ENCODE results near the gene SMG6.

Gene SMG6

DNA sequence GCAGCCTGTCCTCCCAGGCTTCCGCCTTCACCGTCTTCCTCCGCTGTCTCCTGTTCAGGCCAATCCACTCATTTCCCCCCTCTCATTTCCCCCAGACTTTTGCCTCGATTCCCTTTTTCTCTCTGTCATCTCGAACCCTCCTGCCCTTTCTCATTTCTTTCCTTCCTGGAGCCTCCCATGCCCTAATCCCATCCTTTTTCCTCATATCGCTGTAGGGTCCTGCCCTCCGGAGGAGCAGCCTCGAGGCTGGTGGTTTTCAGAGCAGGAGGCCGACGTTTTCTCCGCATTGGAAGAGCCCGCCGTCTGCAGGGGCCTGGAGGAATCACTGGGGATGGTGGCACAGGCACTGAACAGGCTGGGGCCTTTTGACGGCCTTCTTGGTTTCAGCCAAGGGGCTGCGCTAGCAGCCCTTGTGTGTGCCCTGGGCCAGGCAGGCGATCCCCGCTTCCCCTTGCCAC is 261.2 kb downstream of the SMG6 start:
- POLR2A ChIA-PET (ENCODE audit: low non-redundant PET), result no interaction called here
- DNase-seq (ENCODE audit: low spot score), result no peak
- peak overlapping the region; percentile 83 for H3K27ac ChIP-seq
- CTCF ChIA-PET, result interaction anchor here (0.7 kb wide), 1 partner anchor 103 kb away, joined by 3 read pairs; no protein-coding TSS in a partner anchor
- TF ChIP-seq, protein P1, sequence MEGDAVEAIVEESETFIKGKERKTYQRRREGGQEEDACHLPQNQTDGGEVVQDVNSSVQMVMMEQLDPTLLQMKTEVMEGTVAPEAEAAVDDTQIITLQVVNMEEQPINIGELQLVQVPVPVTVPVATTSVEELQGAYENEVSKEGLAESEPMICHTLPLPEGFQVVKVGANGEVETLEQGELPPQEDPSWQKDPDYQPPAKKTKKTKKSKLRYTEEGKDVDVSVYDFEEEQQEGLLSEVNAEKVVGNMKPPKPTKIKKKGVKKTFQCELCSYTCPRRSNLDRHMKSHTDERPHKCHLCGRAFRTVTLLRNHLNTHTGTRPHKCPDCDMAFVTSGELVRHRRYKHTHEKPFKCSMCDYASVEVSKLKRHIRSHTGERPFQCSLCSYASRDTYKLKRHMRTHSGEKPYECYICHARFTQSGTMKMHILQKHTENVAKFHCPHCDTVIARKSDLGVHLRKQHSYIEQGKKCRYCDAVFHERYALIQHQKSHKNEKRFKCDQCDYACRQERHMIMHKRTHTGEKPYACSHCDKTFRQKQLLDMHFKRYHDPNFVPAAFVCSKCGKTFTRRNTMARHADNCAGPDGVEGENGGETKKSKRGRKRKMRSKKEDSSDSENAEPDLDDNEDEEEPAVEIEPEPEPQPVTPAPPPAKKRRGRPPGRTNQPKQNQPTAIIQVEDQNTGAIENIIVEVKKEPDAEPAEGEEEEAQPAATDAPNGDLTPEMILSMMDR (conservative IDR thresholded peaks at IDR 0.05; ENCODE audit: low read depth), result no peak

DNA sequence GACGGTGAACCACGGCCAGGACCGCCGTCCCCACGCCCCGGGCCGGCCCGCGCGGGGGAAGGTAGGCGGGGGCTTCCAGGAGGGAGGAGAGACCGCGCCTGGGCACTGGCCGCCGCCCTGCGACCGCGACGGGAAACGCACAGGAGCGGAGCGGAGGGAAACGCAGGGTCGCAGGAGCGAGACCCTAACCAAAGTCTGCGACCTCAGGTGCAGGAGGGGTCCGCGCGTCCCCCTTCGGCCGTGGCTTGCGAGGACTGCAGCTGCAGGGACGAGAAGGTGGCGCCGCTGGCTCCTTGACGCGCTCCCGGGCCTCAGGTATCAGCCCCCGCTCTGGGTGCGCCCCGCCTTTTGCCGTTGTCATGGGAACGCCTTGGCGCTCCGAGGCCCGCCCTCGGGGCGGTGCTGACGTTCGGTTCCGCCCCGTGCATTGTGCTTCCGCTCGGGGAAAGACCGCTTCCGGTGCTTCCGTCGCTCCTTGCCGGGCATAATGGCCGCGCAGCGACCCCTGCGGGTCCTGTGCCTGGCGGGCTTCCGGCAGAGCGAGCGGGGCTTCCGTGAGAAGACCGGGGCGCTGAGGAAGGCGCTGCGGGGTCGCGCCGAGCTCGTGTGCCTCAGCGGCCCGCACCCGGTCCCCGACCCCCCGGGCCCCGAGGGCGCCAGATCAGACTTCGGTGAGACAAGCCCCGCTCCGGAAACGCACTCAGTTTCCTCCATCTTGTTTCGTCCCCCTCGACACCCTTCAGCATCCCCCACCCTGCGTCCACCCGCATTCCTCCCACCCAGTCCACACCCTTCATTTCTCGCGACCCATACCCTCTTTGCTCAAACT is 261.8 kb downstream of the SMG6 start, which contains the start of gene OVCA2:
Gene OVCA2, plus strand, starts transcription at position 462 of the 829 bp plus-strand sequence. Its CDS starts 26 bp downstream, at position 488.
- POLR2A ChIA-PET (ENCODE audit: low non-redundant PET), result no interaction called here
- TF ChIP-seq, protein P1 (conservative IDR thresholded peaks at IDR 0.05; ENCODE audit: low read depth), result peak; percentile 50
- peak within 1 kb of the TSS; percentile 83 for H3K27ac ChIP-seq
- DNase-seq (ENCODE audit: low spot score), result peak; percentile 93
- CTCF ChIA-PET, result interaction anchor here (0.6 to 1.1 kb wide), 4 partner anchors 11 to 184 kb away, joined by 3 to 4 read pairs (median 4); no protein-coding TSS in a partner anchor

DNA sequence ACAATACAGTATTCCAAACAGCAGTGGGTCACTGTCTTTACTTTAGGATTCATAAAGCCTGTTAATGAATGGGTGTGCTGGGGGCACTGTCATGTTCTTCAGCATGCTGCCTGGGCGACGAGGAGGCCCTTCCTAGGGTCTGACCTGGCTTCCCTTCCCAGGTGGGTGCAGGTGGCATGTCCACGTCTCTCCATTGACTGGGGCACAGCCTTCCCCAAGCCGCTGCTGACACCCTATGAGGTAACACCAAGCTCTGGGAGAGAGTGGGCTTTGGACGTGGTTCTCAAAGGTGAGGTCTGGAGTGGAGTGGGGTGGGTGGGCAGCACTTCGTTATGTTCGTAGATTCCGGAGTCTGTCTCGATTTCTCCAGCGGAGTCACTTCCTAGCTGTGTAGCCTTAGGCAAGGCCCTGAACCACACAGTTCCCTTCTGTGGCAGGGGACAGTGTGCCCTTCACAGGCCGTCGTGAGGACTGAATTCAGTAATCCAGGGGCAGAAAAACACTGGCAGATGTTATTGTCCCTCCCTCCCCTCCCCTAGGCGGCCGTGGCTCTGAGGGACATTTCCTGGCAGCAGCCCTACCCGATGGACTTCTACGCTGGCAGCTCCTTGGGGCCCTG is 262.5 kb downstream of the SMG6 start:
- DNase-seq (ENCODE audit: low spot score), result no peak
- ChIA-PET POLR2A (ENCODE audit: low non-redundant PET) (no interaction called here), CTCF (interaction anchor here (0.6 to 1.1 kb wide), 3 partner anchors 13 to 184 kb away, joined by 3 to 4 read pairs (median 4); no protein-coding TSS in a partner anchor)
- H3K27ac ChIP-seq, result peak overlapping the region; percentile 83
- TF ChIP-seq, protein P1 (conservative IDR thresholded peaks at IDR 0.05; ENCODE audit: low read depth), result no peak

DNA sequence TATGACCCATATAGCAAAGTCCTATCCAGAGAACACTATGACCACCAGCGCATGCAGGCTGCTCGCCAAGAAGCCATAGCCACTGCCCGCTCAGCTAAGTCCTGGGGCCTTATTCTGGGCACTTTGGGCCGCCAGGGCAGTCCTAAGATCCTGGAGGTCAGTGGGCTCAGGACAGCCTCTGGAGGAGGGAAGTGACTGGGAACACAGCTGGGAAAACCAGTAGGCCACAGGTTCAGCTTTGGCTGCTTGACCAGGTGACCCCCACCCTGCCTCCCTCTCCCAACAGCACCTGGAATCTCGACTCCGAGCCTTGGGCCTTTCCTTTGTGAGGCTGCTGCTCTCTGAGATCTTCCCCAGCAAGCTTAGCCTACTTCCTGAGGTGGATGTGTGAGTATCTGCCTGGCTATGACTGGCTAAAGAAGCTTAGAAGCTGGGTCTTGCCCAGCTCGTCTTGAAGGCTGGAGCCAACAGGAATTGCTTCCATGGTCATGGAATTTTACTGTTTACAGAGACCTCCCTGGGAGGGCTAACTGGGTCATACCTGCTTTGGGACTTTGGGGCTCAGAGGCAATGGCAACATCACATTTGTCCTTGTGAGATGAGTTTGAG is 263.3 kb downstream of the SMG6 start:
- DNase-seq (ENCODE audit: low spot score), result no peak
- TF ChIP-seq, protein P1 (conservative IDR thresholded peaks at IDR 0.05; ENCODE audit: low read depth), result no peak
- ChIA-PET CTCF (interaction anchor here (0.7 to 1.1 kb wide), 2 partner anchors 14 to 15 kb away, joined by 3 read pairs; no protein-coding TSS in a partner anchor), POLR2A (ENCODE audit: low non-redundant PET) (no interaction called here)
- peak overlapping the region; percentile 83 for H3K27ac ChIP-seq

DNA sequence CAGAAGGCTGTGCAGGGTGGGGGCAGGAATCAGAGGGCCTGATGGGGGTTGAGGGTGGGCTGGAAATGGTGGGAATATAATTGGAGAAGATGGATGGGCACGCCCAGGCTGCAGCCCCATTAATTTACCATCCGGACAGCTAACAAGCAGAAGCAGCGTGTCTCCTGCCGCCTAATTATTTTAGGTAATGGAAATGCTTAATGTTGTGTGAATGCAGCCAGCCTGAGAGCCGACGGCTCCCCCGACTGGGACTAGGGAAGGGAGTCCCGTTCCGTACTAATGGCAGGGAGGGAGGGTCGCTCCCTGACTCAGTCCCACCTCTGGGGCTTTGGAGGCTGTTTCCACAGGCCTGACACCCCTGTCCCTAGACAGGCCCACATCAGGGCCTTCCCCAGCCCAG is 266.4 kb downstream of the SMG6 start:
- TF ChIP-seq, protein P1 (conservative IDR thresholded peaks at IDR 0.05; ENCODE audit: low read depth), result no peak
- H3K27ac ChIP-seq, result peak overlapping the region; percentile 62
- POLR2A ChIA-PET (ENCODE audit: low non-redundant PET), result no interaction called here
- CTCF ChIA-PET, result interaction anchor here (1.1 kb wide), 1 partner anchor 12 kb away, joined by 4 read pairs; the partner anchor contains the start of gene RTN4RL1
- no peak for DNase-seq (ENCODE audit: low spot score)
